Mucosa of descending colon (tissue), 3 donors: ENCODE data around the gene ODC1. TPM values are rescaled to one million over a fixed set of nuclear protein-coding genes. Genes with fewer than 3 reads are reported as not detected.

ENCODE experiments used
- ATAC-seq: fragments of 200-7000 bp; cut with Tn5 transposase; one replicate; pipeline ENCODE4 v1.9.1; 2020; ENCODE audit warnings: mild to moderate bottlenecking, moderate library complexity
- DNase-seq, 3 donors: peaks; one replicate each; pipeline ENCODE4 v3.0.0-alpha.2; 2020
- H3K36me3 ChIP-seq: fragments of 200-600 bp; one replicate; pipeline ENCODE4 v1.8.0; 2021; ENCODE audit warnings: low read depth, mild to moderate bottlenecking
- H3K4me1 ChIP-seq: fragments of 200-600 bp; one replicate; pipeline ENCODE4 v1.8.0; 2021; ENCODE audit warnings: low read depth, mild to moderate bottlenecking
- H3K4me3 ChIP-seq: fragments of 200-600 bp; one replicate; pipeline ENCODE4 v1.8.0; 2021; ENCODE audit warnings: mild to moderate bottlenecking
- H3K9me3 ChIP-seq: fragments of 200-600 bp; one replicate; pipeline ENCODE4 v1.8.0; 2021; ENCODE audit warnings: mild to moderate bottlenecking
- intact Hi-C, 2 donors: fragments of 100-400 bp; cut with DNase I in 1 of 2; cut with micrococcal nuclease in 1 of 2; formaldehyde crosslinking; loops; one replicate each; pipeline versions ENCODE4 v1.11.0 to v1.11.1; 2022; cut with DNase I, micrococcal nuclease
- total RNA-seq, 3 donors: library from RNA; stranded (reverse); fragmentation: NEBNext Ultra II Directional in 2 of 3; extraction: Animal tissue kit (Norgen Biotek cat#: 25700) in 2 of 3; gene quantifications; one replicate each; pipeline versions ENCODE4 v1.2.1 to v1.2.4, GENCODE V29; 2021 to 2023
- TF ChIP-seq, protein P1 (sequence below): fragments of 200-600 bp; IDR thresholded peaks from one replicate; pipeline ENCODE4 v1.8.0; 2022; ENCODE audit warnings: antibody characterized with exemption, mild to moderate bottlenecking
- donor health status: DM: no; HTN: no; CAD: no; lungs with moderate emphysema.
- donor health status: DM: no; HTN: no; CAD: no.
- donor health status: DM: no; HTN: yes; CAD: no.

The ODC1 gene
- total RNA-seq, 3 donors from 2014 or later = 32.2 to 60.2 (median 35.7) TPM

DNA sequence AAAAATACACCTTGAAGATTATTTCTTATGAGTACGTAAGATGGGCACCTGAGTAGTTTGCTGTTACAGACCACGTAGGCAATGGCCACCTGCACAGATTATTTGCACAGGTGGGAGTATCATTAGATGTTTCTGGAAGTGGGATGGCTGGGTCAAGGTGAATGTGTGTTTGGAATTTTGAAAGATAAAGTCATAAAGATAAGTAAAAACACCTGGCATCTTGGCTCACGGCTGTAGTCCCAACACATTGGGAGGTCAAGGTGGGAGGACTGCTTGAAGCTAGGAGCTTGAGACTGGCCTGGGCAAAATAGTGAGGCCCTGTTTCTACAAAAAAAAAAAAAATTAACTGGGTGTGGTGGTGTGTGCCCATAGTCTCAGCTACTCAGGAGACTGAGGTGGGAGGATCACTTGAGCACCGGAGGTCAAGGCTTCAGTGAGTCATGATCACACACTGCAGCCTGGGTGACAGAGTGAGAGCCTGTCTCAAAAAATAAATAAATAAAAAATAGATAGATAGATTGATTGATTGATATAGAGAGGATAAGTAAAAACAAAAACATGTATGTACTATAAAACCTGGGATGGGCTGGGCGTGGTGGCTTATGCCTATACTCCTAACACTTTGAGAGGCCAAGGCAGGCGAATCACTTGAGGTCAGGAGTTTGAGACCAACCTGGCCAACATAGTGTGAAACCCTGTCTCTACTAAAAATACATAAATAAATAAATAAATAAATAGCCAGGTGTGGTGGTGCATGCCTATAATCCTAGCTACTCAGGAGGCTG is 30.4 kb downstream of the ODC1 start:
- Histone ChIP-seq H3K36me3 (no peaks in the 10 kb centered on the region), H3K4me3 (no peak overlapping the region), H3K9me3 (no peaks in the 10 kb centered on the region), H3K4me1 (peaks cover 33% of the 10 kb centered on the region)
- intact Hi-C loops = loop anchor here in 1 of 2 donors (10.0 kb wide), 1 partner anchor 283 kb away; no protein-coding TSS in a partner anchor
- DNase-seq (peak in 1 of 3 donors; percentile 74), ATAC-seq (peak; percentile 55)
- TF ChIP-seq, protein P1, sequence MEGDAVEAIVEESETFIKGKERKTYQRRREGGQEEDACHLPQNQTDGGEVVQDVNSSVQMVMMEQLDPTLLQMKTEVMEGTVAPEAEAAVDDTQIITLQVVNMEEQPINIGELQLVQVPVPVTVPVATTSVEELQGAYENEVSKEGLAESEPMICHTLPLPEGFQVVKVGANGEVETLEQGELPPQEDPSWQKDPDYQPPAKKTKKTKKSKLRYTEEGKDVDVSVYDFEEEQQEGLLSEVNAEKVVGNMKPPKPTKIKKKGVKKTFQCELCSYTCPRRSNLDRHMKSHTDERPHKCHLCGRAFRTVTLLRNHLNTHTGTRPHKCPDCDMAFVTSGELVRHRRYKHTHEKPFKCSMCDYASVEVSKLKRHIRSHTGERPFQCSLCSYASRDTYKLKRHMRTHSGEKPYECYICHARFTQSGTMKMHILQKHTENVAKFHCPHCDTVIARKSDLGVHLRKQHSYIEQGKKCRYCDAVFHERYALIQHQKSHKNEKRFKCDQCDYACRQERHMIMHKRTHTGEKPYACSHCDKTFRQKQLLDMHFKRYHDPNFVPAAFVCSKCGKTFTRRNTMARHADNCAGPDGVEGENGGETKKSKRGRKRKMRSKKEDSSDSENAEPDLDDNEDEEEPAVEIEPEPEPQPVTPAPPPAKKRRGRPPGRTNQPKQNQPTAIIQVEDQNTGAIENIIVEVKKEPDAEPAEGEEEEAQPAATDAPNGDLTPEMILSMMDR = no peak

DNA sequence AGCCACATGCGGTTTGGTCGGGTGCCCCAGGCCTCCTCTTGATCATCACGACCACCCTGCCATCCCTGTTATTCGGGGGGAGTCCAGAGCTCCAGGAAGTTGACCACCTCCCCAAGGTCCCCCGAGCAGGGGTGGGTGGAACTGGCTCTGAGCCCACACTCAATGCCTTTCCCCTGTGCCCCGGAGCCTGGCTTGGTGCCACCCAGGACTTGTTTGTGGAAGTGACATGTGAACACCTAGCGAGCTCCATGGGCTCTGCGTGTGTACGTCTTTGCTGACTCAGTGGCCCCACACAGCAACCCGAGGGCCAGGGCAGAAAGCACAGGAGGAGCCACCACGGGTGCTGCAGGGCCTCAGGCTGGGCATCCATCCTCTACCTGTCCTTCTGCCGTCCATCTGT is 32.5 kb downstream of the ODC1 start:
- intact Hi-C loops = loop anchor here in 1 of 2 donors (10.0 kb wide), 1 partner anchor 281 kb away; no protein-coding TSS in a partner anchor
- ATAC-seq = no peak
- DNase-seq = peak in 1 of 3 donors; percentile 49

DNA sequence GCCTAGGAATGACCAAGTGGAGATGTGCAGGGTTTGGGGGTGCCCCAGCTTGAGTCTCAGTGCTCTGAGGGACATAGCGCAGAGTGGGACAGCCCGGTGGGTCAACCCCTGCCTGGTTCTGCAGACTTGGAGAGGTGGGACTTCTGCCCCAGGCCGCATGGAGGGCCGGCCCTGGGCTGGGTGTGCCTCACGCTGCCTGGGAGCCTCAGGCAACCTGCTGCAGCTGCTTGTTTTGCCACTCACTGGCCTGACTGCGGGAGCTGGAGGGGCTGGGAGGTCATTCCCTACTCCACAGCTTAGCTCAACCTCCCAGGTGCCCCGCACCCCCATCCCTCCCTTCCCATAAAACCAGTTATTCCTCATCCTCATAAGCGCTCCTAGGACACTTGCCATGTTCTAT is 33.1 kb downstream of the ODC1 start:
- Histone ChIP-seq H3K36me3 (no peaks in the 10 kb centered on the region), H3K4me1 (peaks cover 34% of the 10 kb centered on the region), H3K4me3 (no peak overlapping the region), H3K9me3 (no peaks in the 10 kb centered on the region)
- DNase-seq (peak in 1 of 3 donors; percentile 47), ATAC-seq (peak; percentile 5)
- intact Hi-C loops = loop anchor here in 1 of 2 donors (10.0 kb wide), 1 partner anchor 280 kb away; no protein-coding TSS in a partner anchor
- TF ChIP-seq, protein P1 = no peak

More for the DNA sequence above, 32.5 kb downstream of the ODC1 start:
- peaks cover 34% of the 10 kb centered on the region for H3K4me1 ChIP-seq
- no peaks in the 10 kb centered on the region for H3K9me3 ChIP-seq
- TF ChIP-seq, protein P1 = no peak
- H3K4me3 ChIP-seq = no peak overlapping the region
- H3K36me3 ChIP-seq = no peaks in the 10 kb centered on the region

DNA sequence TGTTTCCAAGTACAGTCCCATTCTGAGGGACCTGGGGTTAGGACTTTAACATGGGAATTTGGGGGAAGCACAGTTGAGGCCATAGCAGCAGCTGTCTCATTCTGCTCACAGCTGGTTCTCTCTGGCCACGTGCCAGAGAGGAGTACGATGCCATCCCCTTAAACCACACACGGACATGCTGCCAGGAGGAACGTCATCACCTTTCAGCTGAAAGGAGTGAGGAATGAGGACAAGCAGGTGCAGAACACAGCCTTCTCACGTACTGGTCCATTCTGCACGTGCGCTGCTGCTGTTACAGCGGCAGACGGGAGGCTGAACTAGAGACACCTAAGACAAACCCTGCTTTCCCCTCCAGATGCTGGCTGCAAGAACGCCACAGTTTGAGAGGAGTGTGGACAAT is 33.5 kb downstream of the ODC1 start:
- no peak overlapping the region for H3K4me3 ChIP-seq
- DNase-seq (peak in 1 of 3 donors; percentile 33), ATAC-seq (peak; percentile 6)
- TF ChIP-seq, protein P1 = no peak
- H3K4me1 ChIP-seq = peaks cover 34% of the 10 kb centered on the region
- intact Hi-C loops = loop anchor here in 1 of 2 donors (10.0 kb wide), 1 partner anchor 280 kb away; no protein-coding TSS in a partner anchor
- H3K36me3 ChIP-seq = no peaks in the 10 kb centered on the region
- no peaks in the 10 kb centered on the region for H3K9me3 ChIP-seq

DNA sequence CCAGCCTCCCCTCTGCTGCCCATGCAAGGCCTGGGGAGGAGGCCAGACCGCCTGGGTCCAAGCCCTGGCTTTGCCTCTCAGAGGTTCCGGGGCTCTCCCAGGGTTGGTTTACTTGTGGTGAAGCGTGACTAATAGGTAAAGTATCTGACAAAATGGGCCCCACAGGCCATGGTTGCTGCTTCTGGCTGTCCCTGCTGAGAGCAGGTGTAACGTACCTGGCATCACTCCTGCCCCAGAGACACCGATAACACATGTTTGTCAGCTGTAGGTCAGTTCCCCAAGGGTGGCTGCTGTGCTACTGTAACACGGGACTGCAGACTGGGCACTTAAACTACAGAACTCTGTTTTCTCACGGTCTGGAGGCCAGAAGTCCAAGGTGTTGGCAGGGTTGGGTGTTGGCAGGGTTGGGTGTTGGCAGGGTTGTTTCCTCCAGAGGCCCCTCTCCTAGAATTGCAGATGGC is 34.1 kb downstream of the ODC1 start:
- Histone ChIP-seq H3K4me3 (no peak overlapping the region), H3K36me3 (no peaks in the 10 kb centered on the region), H3K4me1 (peaks cover 36% of the 10 kb centered on the region), H3K9me3 (no peaks in the 10 kb centered on the region)
- TF ChIP-seq, protein P1 = no peak
- intact Hi-C loops = loop anchor here in 1 of 2 donors (10.0 kb wide), 1 partner anchor 279 kb away; no protein-coding TSS in a partner anchor
- DNase-seq (peak; percentile 57 to 75 (median 74)), ATAC-seq (peak; percentile 72)
